Measurements from ENCODE around the gene PUS7L.

PUS7L gene

GRCh38 chr12:43675048-43675904 is 83.3 kb downstream of the PUS7L start:
- no peaks in the 10 kb centered on the region for H3K9me3 ChIP-seq (ENCODE audit: severe bottlenecking)
- DNase-seq (ENCODE audit: low spot score) (no peak), ATAC-seq (ENCODE audit: low read depth) (no peak; the same call in 2 of the 3 replicates)
- H3K27ac ChIP-seq (ENCODE audit: poor library complexity, severe bottlenecking) = no peak overlapping the region
- H3K4me1 ChIP-seq (ENCODE audit: insufficient read depth, poor library complexity, severe bottlenecking) = no peaks in the 10 kb centered on the region
- H3K27me3 ChIP-seq (ENCODE audit: insufficient read depth, poor library complexity, severe bottlenecking) = peaks cover 13% of the 10 kb centered on the region
- H3K36me3 ChIP-seq (ENCODE audit: low read depth) = no peaks in the 10 kb centered on the region
- H3K4me3 ChIP-seq (ENCODE audit: severe bottlenecking) = no peak overlapping the region
- TF ChIP-seq CTCF (IDR thresholded peaks at IDR 0.05; ENCODE audit: poor library complexity, severe bottlenecking) = no peak

- Histone ChIP-seq H3K27ac (ENCODE audit: poor library complexity, severe bottlenecking) (no peak overlapping the region), H3K9me3 (ENCODE audit: severe bottlenecking) (no peaks in the 10 kb centered on the region), H3K27me3 (ENCODE audit: insufficient read depth, poor library complexity, severe bottlenecking) (no peaks in the 10 kb centered on the region), H3K36me3 (ENCODE audit: low read depth) (no peaks in the 10 kb centered on the region), H3K4me1 (ENCODE audit: insufficient read depth, poor library complexity, severe bottlenecking) (no peaks in the 10 kb centered on the region), H3K4me3 (ENCODE audit: severe bottlenecking) (no peak overlapping the region)
- no peak for TF ChIP-seq CTCF (IDR thresholded peaks at IDR 0.05; ENCODE audit: poor library complexity, severe bottlenecking)
- DNase-seq (ENCODE audit: low spot score) (no peak), ATAC-seq (ENCODE audit: low read depth) (no peak)
These were observed 89.2 kb downstream of the PUS7L start for GRCh38 chr12:43669373-43669772.
